NT2/D1 (cell line): ENCODE data around the gene RAX2.

Experiments used
- SUZ12 ChIP-seq: IDR thresholded peaks from 2 replicates; pipeline ENCODE4 v1.6.1; 2011; ENCODE audit not compliant: insufficient read length, insufficient read depth; ENCODE audit errors: extremely low read depth
- YY1 ChIP-seq: IDR thresholded peaks from 2 replicates; pipeline ENCODE4 v1.6.1; 2011; ENCODE audit not compliant: insufficient read length, insufficient read depth
- ZNF274 ChIP-seq: IDR thresholded peaks from 2 replicates; pipeline ENCODE4 v1.6.1; 2011; ENCODE audit warnings: mild to moderate bottlenecking, low read depth, low read length

DNA sequence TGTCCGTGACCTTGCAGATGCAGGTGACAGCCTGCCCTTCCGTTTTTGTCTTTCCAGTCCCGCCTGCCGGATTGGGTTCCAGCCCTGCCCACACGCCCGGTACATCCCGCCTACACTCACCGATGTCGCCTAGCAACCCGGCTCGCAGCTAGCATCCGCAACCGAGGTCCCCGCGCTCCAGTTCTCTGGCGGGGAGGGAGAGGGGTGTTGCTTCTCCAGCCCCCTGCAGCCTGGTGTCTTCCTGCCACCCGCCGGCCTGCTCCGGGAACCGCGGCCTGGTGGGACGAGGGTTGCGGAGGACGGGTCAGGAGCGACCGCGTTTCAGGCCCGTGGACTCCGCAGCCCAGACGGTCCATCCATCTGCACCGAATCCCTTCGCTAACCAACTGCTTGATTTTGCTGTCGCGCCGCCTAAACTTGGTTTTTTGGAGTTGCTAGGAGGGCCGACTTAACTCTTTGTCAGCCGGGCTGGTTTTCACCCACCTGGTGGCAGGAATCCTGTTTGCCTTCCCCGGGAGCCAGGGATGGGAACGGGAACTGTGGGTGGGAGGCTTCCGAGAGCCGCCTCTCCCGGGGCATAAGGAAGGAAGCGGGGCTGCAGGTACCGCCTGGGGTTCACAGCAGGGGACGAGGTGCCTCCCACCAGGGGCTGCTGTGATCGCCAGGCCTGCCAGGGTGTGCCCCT lies 29.5 kb upstream of the RAX2 start:
- TF ChIP-seq YY1 (no peak), SUZ12 (no peak), ZNF274 (no peak)
